H4 (cell line): ENCODE data around the gene CD99. TPM values are rescaled to one million over a fixed set of nuclear protein-coding genes. Genes with fewer than 3 reads are reported as not detected.
"Not testable (repeated sequence)": the region's sequence is repeated elsewhere in the genome, so short reads cannot be mapped to it uniquely, and the experiment has no call there.

ENCODE experiments used
- DNase-seq: peaks from one replicate; pipeline ENCODE4 v3.0.0-alpha.2; 2015; ENCODE audit warnings: low spot score
- total RNA-seq: library from RNA; depleted of rRNA; stranded (reverse); fragments of >200 nt; shearing (Covaris generic); gene quantifications from 2 replicates; pipeline ENCODE4 v1.2.3, GENCODE V29; 2014

The CD99 gene
- total RNA-seq, 1 experiment from 2014 or later: 391 TPM

- no peak for DNase-seq
These were observed 32.3 kb downstream of the CD99 start for GRCh38 chrX:2723286-2723879.

DNA sequence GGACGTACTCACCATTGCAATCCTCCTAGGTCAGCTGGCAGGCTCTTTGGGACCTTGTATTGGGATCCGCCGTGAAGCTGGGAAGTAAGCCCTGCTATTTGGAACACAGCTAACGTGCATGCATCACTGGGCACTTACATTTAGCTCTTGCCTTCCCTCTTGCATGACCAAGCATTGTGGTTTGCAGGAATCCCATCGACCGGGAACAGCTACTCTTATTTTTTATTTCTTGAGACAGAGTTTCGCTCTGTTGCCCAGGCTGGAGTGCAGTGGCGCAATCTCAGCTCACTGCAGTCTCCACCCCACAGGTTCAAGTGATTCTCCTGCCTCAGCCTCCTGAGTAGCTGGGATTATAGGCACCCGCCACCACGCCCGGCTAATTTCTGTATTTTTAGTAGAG lies 36.2 kb downstream of the CD99 start:
- DNase-seq: not testable (repeated sequence)

DNA sequence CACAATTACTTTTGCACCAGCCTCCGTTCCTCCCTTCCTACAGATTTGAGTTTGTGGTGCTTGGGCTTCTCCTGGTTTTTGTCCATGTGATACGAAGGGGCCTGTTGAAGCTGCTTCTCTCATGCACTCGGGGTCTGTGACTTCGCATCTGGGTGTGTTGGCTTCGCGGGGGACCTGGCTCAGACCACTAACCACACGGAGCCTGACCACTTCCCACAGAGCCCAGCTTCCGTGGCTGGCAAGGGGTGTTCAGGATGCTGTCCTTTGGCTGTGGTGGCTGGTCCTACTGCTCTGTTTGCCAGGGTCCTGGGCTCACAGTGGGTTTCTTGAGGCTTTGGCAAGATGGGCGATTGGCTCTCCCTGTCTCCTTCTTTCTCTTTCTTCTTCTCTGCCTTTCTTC lies 41.0 kb downstream of the CD99 start:
- DNase-seq: no peak

- DNase-seq: no peak
These were observed 41.6 kb downstream of the CD99 start for GRCh38 chrX:2732649-2733048.

- no peak for DNase-seq
These were observed 42.2 kb downstream of the CD99 start for GRCh38 chrX:2733286-2733685.

DNA sequence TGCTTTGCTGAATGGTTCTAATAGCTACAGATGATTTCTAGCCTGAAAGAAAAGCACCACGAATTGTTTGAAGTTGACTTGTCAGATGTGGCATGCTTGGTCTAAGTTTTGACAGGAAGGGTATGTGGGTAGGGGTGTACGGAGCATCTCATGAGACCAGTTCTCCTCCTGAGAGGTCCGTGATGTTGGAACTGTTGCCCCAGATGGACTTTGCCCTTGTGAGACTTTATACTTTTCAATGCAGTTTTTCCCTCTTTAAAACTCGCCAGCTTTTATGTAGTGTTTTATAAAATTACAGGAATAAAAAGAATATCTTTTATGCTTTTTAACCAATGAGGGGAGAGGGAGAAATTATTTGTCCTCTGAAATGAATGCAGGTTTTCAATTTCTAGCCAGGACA lies 44.2 kb downstream of the CD99 start:
- no peak for DNase-seq

- DNase-seq: no peak
These were observed 49.6 kb downstream of the CD99 start for GRCh38 chrX:2740672-2741071.

GRCh38 chrX:2741386-2741785 lies 50.3 kb downstream of the CD99 start:
- DNase-seq: no peak

GRCh38 chrX:2746250-2746649 lies 55.2 kb downstream of the CD99 start:
- DNase-seq: not testable (repeated sequence)

DNA sequence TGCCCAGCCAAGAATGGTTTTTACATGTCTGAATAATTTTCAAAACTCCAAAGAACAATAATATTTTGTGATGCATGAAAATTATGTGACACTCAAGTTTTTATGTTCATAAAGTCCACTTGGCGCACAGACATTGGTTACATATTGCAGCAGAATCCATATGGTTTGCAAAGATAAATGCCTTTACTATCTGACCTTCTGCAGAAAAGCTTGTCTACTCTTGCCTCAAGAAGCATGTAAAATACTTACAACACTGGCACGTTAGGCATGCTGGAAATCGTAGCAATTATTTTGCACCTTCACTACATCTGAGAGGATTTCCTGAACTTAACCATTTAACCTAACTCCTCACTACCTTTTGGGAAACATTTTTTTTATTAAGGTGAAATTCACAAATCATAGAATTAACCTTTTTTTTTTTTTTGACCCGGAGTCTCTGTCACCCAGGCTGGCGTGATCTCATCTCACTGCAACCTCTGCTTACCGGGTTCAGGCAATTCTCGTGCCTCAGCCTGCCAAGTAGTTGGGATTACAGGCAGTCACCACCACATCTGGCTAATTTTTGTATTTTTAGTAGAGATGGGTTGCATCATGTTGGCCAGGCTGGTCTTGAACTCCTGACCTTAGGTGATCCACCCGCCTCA lies 57.2 kb downstream of the CD99 start:
- DNase-seq: no peak

DNA sequence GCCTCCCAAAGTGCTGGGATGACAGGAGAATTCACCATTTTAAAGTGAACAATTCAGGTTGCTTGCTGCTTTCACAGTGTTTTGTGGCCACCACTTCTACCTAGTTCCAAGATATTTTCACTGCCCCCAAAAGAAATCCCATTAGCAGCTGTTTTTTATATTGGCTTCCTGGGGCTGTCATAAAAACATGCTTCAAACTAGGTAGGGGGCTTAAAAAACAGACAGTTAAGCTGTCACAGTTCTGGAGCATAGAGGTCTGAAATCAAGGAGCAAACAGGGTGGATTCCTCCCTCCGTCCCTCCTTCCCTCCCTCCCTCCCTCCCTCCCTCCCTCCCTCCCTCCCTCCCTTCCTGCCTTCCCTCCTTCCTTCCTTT lies 57.7 kb downstream of the CD99 start:
- no peak for DNase-seq

DNA sequence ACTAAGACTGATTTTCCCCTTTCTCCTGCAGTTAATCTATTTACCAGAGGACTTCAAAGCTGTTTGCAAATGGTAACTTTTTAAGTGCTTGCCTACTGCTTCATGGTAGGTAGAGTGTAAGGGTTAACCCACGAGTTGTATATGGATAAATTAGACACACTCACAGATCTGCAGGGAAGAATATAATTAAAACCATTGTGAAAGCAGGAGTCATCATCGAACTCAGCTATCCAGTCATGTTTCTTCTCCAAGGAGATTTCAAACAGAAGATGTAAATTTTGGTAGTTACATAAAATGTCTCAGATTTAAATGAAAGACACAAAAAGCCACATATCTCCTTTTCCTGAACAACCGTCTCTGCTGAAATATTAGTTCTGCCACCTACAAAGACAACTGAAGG lies 60.2 kb downstream of the CD99 start:
- DNase-seq: no peak

DNA sequence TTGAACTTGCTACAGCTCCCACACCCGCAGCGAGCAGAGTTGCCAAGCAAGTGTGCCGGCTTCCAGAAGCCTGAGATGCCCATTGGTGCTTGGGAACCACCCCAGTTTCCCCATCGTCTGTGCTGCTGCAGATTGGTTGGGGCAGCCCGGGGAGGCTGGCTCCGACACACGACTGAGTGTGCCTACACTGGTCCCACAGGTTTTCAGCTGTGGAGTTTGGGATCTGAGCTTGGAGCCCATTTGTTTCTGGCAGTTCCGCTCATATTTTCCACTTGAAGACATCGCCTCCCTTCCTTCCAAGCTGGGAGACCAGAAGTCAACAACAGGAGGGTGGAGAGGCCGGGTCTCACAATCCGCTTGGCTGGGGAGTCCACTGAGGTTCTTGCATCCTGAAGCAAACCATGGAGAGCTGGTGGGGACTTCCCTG lies 60.8 kb downstream of the CD99 start, which contains the start of gene XG:
Gene XG, plus strand, starts transcription at position 167 of the 427 bp plus-strand sequence. Its CDS starts 235 bp downstream, at position 402.
- DNase-seq: not testable (repeated sequence)

GRCh38 chrX:2752441-2752840 lies 61.3 kb downstream of the CD99 start:
- not testable (repeated sequence) for DNase-seq

DNA sequence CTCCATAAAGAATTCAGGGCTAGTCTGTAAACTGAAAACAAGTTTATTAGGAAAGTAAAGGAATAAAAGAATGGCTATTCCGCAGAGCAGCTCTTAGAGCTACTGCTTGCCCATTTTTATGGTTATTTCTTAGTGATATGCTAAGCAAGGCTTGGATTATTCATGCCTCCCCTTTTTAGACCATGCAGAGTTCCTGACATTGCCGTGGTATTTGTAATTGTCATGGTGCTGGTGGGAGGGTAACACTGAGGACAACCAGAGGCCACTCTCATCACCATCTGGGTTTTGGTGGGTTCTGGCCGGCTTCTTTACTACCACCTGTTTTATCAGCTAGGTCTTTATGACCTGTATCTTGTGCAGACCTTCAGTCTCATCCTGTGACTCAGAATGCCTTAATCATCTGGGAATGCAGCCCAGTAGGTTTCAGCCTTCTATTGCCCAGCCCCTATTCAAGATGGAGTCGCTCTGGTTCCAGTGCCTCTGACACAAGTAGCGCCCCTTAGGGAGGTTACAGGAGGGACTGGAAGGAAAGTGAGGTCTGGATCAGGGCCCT lies 64.1 kb downstream of the CD99 start:
- not testable (repeated sequence) for DNase-seq

- DNase-seq: no peak
These were observed 65.5 kb downstream of the CD99 start for GRCh38 chrX:2756548-2756947.

- DNase-seq: no peak
These were observed 70.2 kb downstream of the CD99 start for GRCh38 chrX:2761246-2761645.

- DNase-seq: not testable (repeated sequence)
These were observed 71.6 kb downstream of the CD99 start for GRCh38 chrX:2762671-2763070.

- not testable (repeated sequence) for DNase-seq
These were observed 73.9 kb downstream of the CD99 start for GRCh38 chrX:2764766-2765548.

GRCh38 chrX:2765549-2765830 lies 74.4 kb downstream of the CD99 start:
- no peak for DNase-seq

- DNase-seq: no peak
These were observed 75.8 kb downstream of the CD99 start for GRCh38 chrX:2766906-2767305.

DNA sequence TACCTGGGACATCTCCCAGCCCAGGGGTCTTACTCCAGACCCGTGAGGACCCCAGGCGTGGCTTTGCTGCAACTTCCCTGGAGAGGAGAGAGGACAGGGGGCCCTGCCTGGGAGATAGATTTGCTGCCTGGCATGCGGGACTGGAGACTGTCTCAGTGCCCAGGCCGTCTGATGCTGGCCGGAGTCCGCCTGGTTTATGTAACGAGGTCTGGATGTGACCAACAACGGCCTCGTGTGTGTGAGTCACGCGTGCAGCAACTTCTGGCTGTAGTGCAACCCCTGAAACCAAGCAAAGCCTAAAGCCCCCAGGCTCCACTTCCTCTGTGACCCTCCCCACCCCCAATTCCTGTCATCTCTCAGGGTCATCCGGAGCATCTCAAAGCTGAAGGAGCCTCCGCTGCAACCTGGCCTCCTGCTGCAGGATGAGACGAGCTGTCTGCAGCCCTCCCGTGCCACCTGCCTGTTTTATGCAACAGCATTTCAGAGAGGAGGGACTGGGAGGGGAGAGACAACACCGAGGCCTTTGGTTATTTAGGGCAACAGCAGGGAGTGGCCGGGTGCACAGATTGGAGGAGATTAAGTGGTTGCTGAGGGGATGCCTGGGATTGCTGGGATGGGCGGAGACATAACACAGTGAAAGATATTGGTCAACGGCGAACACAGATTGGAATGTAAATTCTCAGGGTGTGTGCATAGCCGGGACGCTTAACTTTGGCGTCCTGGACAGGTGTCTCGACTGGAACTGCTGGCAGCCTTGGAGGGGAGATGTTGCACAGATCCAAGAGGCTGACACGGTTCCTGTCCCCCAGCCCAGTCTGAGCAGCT lies 76.7 kb downstream of the CD99 start:
- peak; percentile 16 for DNase-seq
